ENCODE measurements around the gene ZNF92. TPM values are rescaled to one million over a fixed set of nuclear protein-coding genes. Genes with fewer than 3 reads are reported as not detected.

ZNF92 gene
- total RNA-seq (2021) (4.1 and 4.4 TPM in 2 replicates), Bru-seq, nascent RNA (percentile 90 among the genes with signal in this experiment), BruChase-seq, experiment 1, labeled RNA remaining after a 2-hour chase (percentile 64 among the genes with signal in this experiment), BruChase-seq, experiment 2, labeled RNA remaining after a 6-hour chase (percentile 51 among the genes with signal in this experiment)
- long read RNA-seq, partial matches to known transcripts = 0 of 3 reads
- long read RNA-seq, other reads (novel, unspliced or antisense) = 0 of 3 reads

DNA sequence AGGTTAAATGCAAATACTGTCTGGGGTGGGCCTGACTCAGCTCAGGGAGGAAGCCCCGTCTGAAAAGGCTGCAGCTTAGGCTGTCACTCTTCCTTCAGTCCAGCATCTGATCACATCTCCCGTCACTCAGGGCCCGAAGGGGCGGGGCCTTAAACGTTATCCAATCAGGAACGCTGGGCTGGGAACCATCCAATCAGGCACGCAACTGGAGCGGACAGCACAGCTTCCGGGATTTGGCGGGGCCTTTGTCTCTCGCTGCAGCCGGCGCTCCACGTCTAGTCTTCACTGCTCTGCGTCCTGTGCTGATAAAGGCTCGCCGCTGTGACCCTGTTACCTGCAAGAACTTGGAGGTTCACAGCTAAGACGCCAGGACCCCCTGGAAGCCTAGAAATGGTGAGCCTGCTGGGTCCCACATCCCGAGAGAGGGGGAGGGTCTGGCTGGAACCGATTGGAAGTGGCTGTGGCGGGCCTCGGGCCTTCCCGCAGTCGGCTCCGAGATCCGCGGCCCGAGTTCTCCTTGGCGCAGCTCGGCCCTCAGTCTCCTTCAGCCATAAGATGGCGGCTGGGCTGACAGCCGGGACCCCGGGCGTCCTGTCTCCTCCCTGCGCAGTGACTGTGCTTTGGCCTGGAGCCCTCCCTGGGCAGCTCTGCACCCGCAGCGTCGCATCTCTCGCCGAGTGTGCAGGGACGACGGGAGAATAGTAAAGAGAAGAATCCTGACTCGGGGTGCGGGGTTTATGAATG is at the start of gene ZNF92:
ZNF92 (plus strand) TSS at position 248 of the 744 bp plus-strand sequence; CDS start at position 391, 143 bp downstream.
- intact Hi-C loops (cut with micrococcal nuclease; ENCODE audit: unreplicated experiment) = no loop called here
- Histone ChIP-seq H3F3A (ENCODE audit: insufficient read depth, low read depth) (no peaks in the 10 kb centered on the region), H3K27me3 (ENCODE audit: insufficient read depth, low read depth) (no peaks in the 10 kb centered on the region), H3K9me2 (ENCODE audit: insufficient read depth) (no peaks in the 10 kb centered on the region), H3K4me1 (replicated peaks; ENCODE audit: insufficient read depth) (peaks cover 12% of the 10 kb centered on the region), H3K27ac (peak within 1 kb of the TSS; percentile 53), H3K9me3 (ENCODE audit: insufficient read depth, low read depth) (no peaks in the 10 kb centered on the region), H3K36me3 (ENCODE audit: low read depth) (no peaks in the 10 kb centered on the region; the same call in 1 of the 2 replicates), H4K20me1 (ENCODE audit: insufficient read depth) (no peaks in the 10 kb centered on the region), H3K79me2 (ENCODE audit: low read depth) (peaks cover 48% of the 10 kb centered on the region), H3K4me2 (peak within 1 kb of the TSS; percentile 91), H3K4me3 (peak within 1 kb of the TSS; percentile 82), H2AFZ (peak within 1 kb of the TSS; percentile 86)
- DNase-seq = peak; percentile 93 to 96
- ChIA-PET POLR2A (ENCODE audit: unreplicated experiment) (no interaction called here), CTCF (no interaction called here)
- TF ChIP-seq, protein P1, sequence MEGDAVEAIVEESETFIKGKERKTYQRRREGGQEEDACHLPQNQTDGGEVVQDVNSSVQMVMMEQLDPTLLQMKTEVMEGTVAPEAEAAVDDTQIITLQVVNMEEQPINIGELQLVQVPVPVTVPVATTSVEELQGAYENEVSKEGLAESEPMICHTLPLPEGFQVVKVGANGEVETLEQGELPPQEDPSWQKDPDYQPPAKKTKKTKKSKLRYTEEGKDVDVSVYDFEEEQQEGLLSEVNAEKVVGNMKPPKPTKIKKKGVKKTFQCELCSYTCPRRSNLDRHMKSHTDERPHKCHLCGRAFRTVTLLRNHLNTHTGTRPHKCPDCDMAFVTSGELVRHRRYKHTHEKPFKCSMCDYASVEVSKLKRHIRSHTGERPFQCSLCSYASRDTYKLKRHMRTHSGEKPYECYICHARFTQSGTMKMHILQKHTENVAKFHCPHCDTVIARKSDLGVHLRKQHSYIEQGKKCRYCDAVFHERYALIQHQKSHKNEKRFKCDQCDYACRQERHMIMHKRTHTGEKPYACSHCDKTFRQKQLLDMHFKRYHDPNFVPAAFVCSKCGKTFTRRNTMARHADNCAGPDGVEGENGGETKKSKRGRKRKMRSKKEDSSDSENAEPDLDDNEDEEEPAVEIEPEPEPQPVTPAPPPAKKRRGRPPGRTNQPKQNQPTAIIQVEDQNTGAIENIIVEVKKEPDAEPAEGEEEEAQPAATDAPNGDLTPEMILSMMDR (conservative IDR thresholded peaks at IDR 0.05) = no peak
- no peak for TF ChIP-seq EZH2 (IDR thresholded peaks at IDR 0.05; ENCODE audit: low read depth)
- BruUV-seq (replicated peaks) = TSS peak; percentile 45

DNA sequence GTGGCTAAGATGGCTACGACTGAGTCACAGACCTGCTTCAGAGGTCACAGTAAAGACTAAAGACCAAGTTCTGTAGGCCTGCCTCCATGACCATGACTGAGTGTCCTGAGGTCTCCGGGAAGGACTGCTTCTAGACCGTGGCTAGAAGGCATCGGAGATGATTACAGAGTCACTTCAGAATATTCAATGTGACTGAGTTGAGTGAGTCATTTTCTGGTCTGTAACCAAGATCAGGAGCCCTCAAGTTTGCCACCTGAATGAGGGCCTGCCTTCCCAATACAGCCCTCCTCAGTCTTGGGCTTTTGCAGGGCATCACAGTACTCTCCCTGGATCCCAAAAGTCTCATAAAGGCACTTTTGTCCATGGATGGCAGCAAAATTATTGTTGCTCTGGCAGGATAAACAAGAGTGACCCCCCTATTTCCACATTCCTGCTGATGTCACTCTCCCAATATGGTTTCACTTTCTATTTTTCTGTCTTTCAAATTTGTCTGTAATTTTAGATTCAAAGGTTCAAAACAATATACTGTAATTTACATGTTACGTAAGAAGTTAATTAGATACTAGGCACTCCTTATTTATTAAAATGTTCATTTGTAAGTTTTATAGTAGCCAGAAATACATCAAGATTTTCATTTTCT is 47.7 kb upstream of the ZNF92 start:
- no peaks in the 10 kb centered on the region for H3K79me2 ChIP-seq (ENCODE audit: low read depth)
- no peaks in the 10 kb centered on the region for H4K20me1 ChIP-seq (ENCODE audit: insufficient read depth)
- H3K27ac ChIP-seq = no peak overlapping the region
- no peak for TF ChIP-seq EZH2 (IDR thresholded peaks at IDR 0.05; ENCODE audit: low read depth)
- TF ChIP-seq, protein P1 (conservative IDR thresholded peaks at IDR 0.05) = no peak
- no peak overlapping the region for H2AFZ ChIP-seq
- no peak overlapping the region for H3K4me2 ChIP-seq
- no peaks in the 10 kb centered on the region for H3K9me2 ChIP-seq (ENCODE audit: insufficient read depth)
- intact Hi-C loops (cut with micrococcal nuclease; ENCODE audit: unreplicated experiment) = no loop called here
- BruUV-seq (replicated peaks) = no TSS peak
- no peaks in the 10 kb centered on the region; the same call in 1 of the 2 replicates for H3K9me3 ChIP-seq (ENCODE audit: insufficient read depth, low read depth)
- no peak for DNase-seq
- no peaks in the 10 kb centered on the region for H3K4me1 ChIP-seq (replicated peaks; ENCODE audit: insufficient read depth)
- H3K4me3 ChIP-seq = no peak overlapping the region
- CTCF ChIA-PET = no interaction called here
- no peaks in the 10 kb centered on the region for H3K36me3 ChIP-seq (ENCODE audit: low read depth)
- no peaks in the 10 kb centered on the region for H3K27me3 ChIP-seq (ENCODE audit: insufficient read depth, low read depth)
- POLR2A ChIA-PET (ENCODE audit: unreplicated experiment) = no interaction called here
- no peaks in the 10 kb centered on the region for H3F3A ChIP-seq (ENCODE audit: insufficient read depth, low read depth)

DNA sequence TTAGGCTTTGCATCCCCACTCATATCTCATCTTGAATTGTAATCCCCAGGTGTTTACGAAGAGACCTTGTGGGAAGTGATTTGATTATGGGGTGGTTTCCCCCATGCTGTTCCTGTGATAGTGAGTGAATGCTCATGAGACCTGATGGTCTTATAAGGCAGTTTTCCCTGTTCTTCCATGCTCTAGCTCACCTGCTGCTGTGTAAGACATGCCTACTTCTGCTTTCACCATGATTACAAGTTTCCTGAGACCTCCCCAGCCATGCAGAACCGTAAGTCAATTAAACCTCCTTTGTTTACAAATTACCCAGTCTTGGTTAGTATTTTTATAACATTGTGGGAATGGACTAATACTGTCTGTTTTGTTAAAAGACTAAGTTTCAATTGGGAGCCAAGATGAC is 35.3 kb upstream of the ZNF92 start:
- Histone ChIP-seq H3K4me3 (no peak overlapping the region), H4K20me1 (ENCODE audit: insufficient read depth) (no peaks in the 10 kb centered on the region), H3K36me3 (ENCODE audit: low read depth) (no peaks in the 10 kb centered on the region), H2AFZ (no peak overlapping the region), H3K27me3 (ENCODE audit: insufficient read depth, low read depth) (no peaks in the 10 kb centered on the region; the same call in 1 of the 2 replicates), H3F3A (ENCODE audit: insufficient read depth, low read depth) (no peaks in the 10 kb centered on the region), H3K4me1 (replicated peaks; ENCODE audit: insufficient read depth) (no peaks in the 10 kb centered on the region), H3K9me2 (ENCODE audit: insufficient read depth) (no peaks in the 10 kb centered on the region), H3K27ac (no peak overlapping the region), H3K9me3 (ENCODE audit: insufficient read depth, low read depth) (no peaks in the 10 kb centered on the region), H3K79me2 (ENCODE audit: low read depth) (no peaks in the 10 kb centered on the region), H3K4me2 (no peak overlapping the region)
- BruUV-seq (replicated peaks) = no TSS peak
- intact Hi-C loops (cut with micrococcal nuclease; ENCODE audit: unreplicated experiment) = no loop called here
- POLR2A ChIA-PET (ENCODE audit: unreplicated experiment) = no interaction called here
- CTCF ChIA-PET = no interaction called here
- no peak for DNase-seq
- TF ChIP-seq EZH2 (IDR thresholded peaks at IDR 0.05; ENCODE audit: low read depth) = no peak
- TF ChIP-seq, protein P1 (conservative IDR thresholded peaks at IDR 0.05) = no peak

Measured in PC-9 (cell line).